Activated CD4-positive, alpha-beta T cell treated with anti-CD3 and anti-CD28 coated beads, Interleukin-2, amount 10 ng/mL, durations not matched to agents 24 days and 14 days (primary cell): ENCODE measurements around the gene BPIFB4. TPM values are rescaled to one million over a fixed set of nuclear protein-coding genes. Genes with fewer than 3 reads are reported as not detected.
"Not testable (repeated sequence)": the region's sequence is repeated elsewhere in the genome, so short reads cannot be mapped to it uniquely, and the experiment has no call there.

Experiments
- DNase-seq: peaks from one replicate; pipeline ENCODE4 v3.0.0; 2022
- H3K27ac Mint-ChIP-seq: one replicate; pipeline ENCODE4 v1.8.0; 2022; ENCODE audit warnings: mild to moderate bottlenecking, mixed read lengths
- H3K27me3 Mint-ChIP-seq: one replicate; pipeline ENCODE4 v1.8.0; 2022; ENCODE audit warnings: mixed read lengths
- H3K36me3 Mint-ChIP-seq: one replicate; pipeline ENCODE4 v1.8.0; 2022; ENCODE audit warnings: low read depth, mild to moderate bottlenecking, mixed read lengths
- H3K4me1 Mint-ChIP-seq: one replicate; pipeline ENCODE4 v1.8.0; 2021; ENCODE audit warnings: mixed read lengths
- H3K4me3 Mint-ChIP-seq: one replicate; pipeline ENCODE4 v1.8.0; 2022; ENCODE audit warnings: mild to moderate bottlenecking, moderate library complexity, mixed read lengths
- H3K9me3 Mint-ChIP-seq: one replicate; pipeline ENCODE4 v1.8.0; 2021; ENCODE audit warnings: mixed read lengths
- intact Hi-C: fragments of 100-400 bp; cut with micrococcal nuclease; formaldehyde crosslinking; loops from one replicate; pipeline ENCODE4 v1.15.1; 2023
- total RNA-seq: library from RNA; stranded (reverse); gene quantifications from 2 replicates; pipeline ENCODE4 v1.2.3, GENCODE V29; 2022

Gene BPIFB4
- total RNA-seq = not detected in 2 replicates

GRCh38 chr20:33079259-33079658 is at the start of gene BPIFB4:
BPIFB4 (plus strand) TSS chr20:33079643; CDS start chr20:33081527, 1,884 bp downstream.
- peaks cover 6% of the 10 kb centered on the region for H3K27me3 Mint-ChIP-seq
- no peaks in the 10 kb centered on the region for H3K36me3 Mint-ChIP-seq
- no peak within 1 kb of the TSS for H3K27ac Mint-ChIP-seq
- no peaks in the 10 kb centered on the region for H3K4me1 Mint-ChIP-seq
- intact Hi-C loops = no loop called here
- DNase-seq = no peak
- no peaks in the 10 kb centered on the region for H3K9me3 Mint-ChIP-seq
- H3K4me3 Mint-ChIP-seq = no peak within 1 kb of the TSS

- no peaks in the 10 kb centered on the region for H3K9me3 Mint-ChIP-seq
- intact Hi-C loops = no loop called here
Measured at GRCh38 chr20:33030076-33030475, 49.4 kb upstream of the BPIFB4 start.

GRCh38 chr20:33030569-33030968 is 48.9 kb upstream of the BPIFB4 start:
- no peak for DNase-seq
- H3K27me3 Mint-ChIP-seq = no peaks in the 10 kb centered on the region
- H3K4me1 Mint-ChIP-seq = no peaks in the 10 kb centered on the region
- no peak overlapping the region for H3K4me3 Mint-ChIP-seq
- no peak overlapping the region for H3K27ac Mint-ChIP-seq
- intact Hi-C loops = no loop called here
- H3K36me3 Mint-ChIP-seq = no peaks in the 10 kb centered on the region
- H3K9me3 Mint-ChIP-seq = no peaks in the 10 kb centered on the region

More at GRCh38 chr20:33030076-33030475, 49.4 kb upstream of the BPIFB4 start:
- no peaks in the 10 kb centered on the region for H3K36me3 Mint-ChIP-seq
- DNase-seq = no peak
- H3K27ac Mint-ChIP-seq = no peak overlapping the region
- H3K4me1 Mint-ChIP-seq = no peaks in the 10 kb centered on the region
- no peaks in the 10 kb centered on the region for H3K27me3 Mint-ChIP-seq
- H3K4me3 Mint-ChIP-seq = no peak overlapping the region

GRCh38 chr20:33031531-33031930 is 47.9 kb upstream of the BPIFB4 start, which contains the start of gene BPIFB6:
BPIFB6 (plus strand) TSS chr20:33031648; CDS start chr20:33031648, 0 bp downstream.
- Mint-ChIP-seq H3K4me3 (no peak within 1 kb of the TSS), H3K4me1 (no peaks in the 10 kb centered on the region), H3K27ac (no peak within 1 kb of the TSS), H3K36me3 (no peaks in the 10 kb centered on the region), H3K9me3 (no peaks in the 10 kb centered on the region), H3K27me3 (no peaks in the 10 kb centered on the region)
- intact Hi-C loops = no loop called here
- no peak for DNase-seq

GRCh38 chr20:33032555-33032954 is 46.9 kb upstream of the BPIFB4 start:
- no peak overlapping the region for H3K4me3 Mint-ChIP-seq
- no peaks in the 10 kb centered on the region for H3K27me3 Mint-ChIP-seq
- intact Hi-C loops = no loop called here
- H3K9me3 Mint-ChIP-seq = no peaks in the 10 kb centered on the region
- H3K4me1 Mint-ChIP-seq = no peaks in the 10 kb centered on the region
- no peak overlapping the region for H3K27ac Mint-ChIP-seq
- no peak for DNase-seq
- no peaks in the 10 kb centered on the region for H3K36me3 Mint-ChIP-seq

GRCh38 chr20:33033381-33033780 is 46.1 kb upstream of the BPIFB4 start:
- intact Hi-C loops = no loop called here
- H3K4me1 Mint-ChIP-seq = no peaks in the 10 kb centered on the region
- H3K36me3 Mint-ChIP-seq = no peaks in the 10 kb centered on the region
- DNase-seq = no peak
- H3K27ac Mint-ChIP-seq = no peak overlapping the region
- no peak overlapping the region for H3K4me3 Mint-ChIP-seq
- H3K9me3 Mint-ChIP-seq = peaks cover 5% of the 10 kb centered on the region
- H3K27me3 Mint-ChIP-seq = no peaks in the 10 kb centered on the region

GRCh38 chr20:33034115-33034514 is 45.3 kb upstream of the BPIFB4 start:
- DNase-seq = no peak
- no peaks in the 10 kb centered on the region for H3K4me1 Mint-ChIP-seq
- intact Hi-C loops = no loop called here
- no peak overlapping the region for H3K27ac Mint-ChIP-seq
- no peaks in the 10 kb centered on the region for H3K36me3 Mint-ChIP-seq
- peaks cover 5% of the 10 kb centered on the region for H3K9me3 Mint-ChIP-seq
- H3K4me3 Mint-ChIP-seq = no peak overlapping the region
- H3K27me3 Mint-ChIP-seq = no peaks in the 10 kb centered on the region

GRCh38 chr20:33034901-33035492 is 44.4 kb upstream of the BPIFB4 start:
- H3K9me3 Mint-ChIP-seq = peaks cover 5% of the 10 kb centered on the region
- H3K27me3 Mint-ChIP-seq = no peaks in the 10 kb centered on the region
- H3K4me3 Mint-ChIP-seq = no peak overlapping the region
- H3K27ac Mint-ChIP-seq = no peak overlapping the region
- intact Hi-C loops = no loop called here
- H3K4me1 Mint-ChIP-seq = no peaks in the 10 kb centered on the region
- no peaks in the 10 kb centered on the region for H3K36me3 Mint-ChIP-seq
- DNase-seq = no peak

GRCh38 chr20:33037456-33037855 is 42.0 kb upstream of the BPIFB4 start:
- DNase-seq = no peak
- intact Hi-C loops = no loop called here
- peaks cover 5% of the 10 kb centered on the region for H3K9me3 Mint-ChIP-seq
- no peaks in the 10 kb centered on the region for H3K4me1 Mint-ChIP-seq
- no peak overlapping the region for H3K4me3 Mint-ChIP-seq
- no peak overlapping the region for H3K27ac Mint-ChIP-seq
- H3K36me3 Mint-ChIP-seq = no peaks in the 10 kb centered on the region
- H3K27me3 Mint-ChIP-seq = no peaks in the 10 kb centered on the region

- H3K27me3 Mint-ChIP-seq = no peaks in the 10 kb centered on the region
- H3K4me1 Mint-ChIP-seq = no peaks in the 10 kb centered on the region
- H3K9me3 Mint-ChIP-seq = peaks cover 5% of the 10 kb centered on the region
- H3K27ac Mint-ChIP-seq = no peak overlapping the region
- no peaks in the 10 kb centered on the region for H3K36me3 Mint-ChIP-seq
- intact Hi-C loops = no loop called here
- DNase-seq = no peak
- no peak overlapping the region for H3K4me3 Mint-ChIP-seq
Measured at GRCh38 chr20:33038243-33038642, 41.2 kb upstream of the BPIFB4 start.

GRCh38 chr20:33042430-33042829 is 37.0 kb upstream of the BPIFB4 start:
- Mint-ChIP-seq H3K27me3 (no peaks in the 10 kb centered on the region), H3K4me3 (no peak overlapping the region), H3K4me1 (no peaks in the 10 kb centered on the region), H3K27ac (no peak overlapping the region), H3K9me3 (peaks cover 15% of the 10 kb centered on the region), H3K36me3 (peaks cover 2% of the 10 kb centered on the region)
- intact Hi-C loops = no loop called here
- no peak for DNase-seq

GRCh38 chr20:33042983-33043730 is 36.3 kb upstream of the BPIFB4 start:
- Mint-ChIP-seq H3K36me3 (peaks cover 2% of the 10 kb centered on the region), H3K27me3 (no peaks in the 10 kb centered on the region), H3K4me3 (no peak overlapping the region), H3K4me1 (no peaks in the 10 kb centered on the region), H3K27ac (no peak overlapping the region), H3K9me3 (peaks cover 10% of the 10 kb centered on the region)
- DNase-seq = no peak
- intact Hi-C loops = no loop called here

- H3K9me3 Mint-ChIP-seq = peaks cover 9% of the 10 kb centered on the region
- H3K4me3 Mint-ChIP-seq = no peak overlapping the region
- intact Hi-C loops = no loop called here
- no peak overlapping the region for H3K27ac Mint-ChIP-seq
- peaks cover 2% of the 10 kb centered on the region for H3K36me3 Mint-ChIP-seq
- H3K27me3 Mint-ChIP-seq = no peaks in the 10 kb centered on the region
- DNase-seq = no peak
- H3K4me1 Mint-ChIP-seq = no peaks in the 10 kb centered on the region
Measured at GRCh38 chr20:33043731-33044181, 35.7 kb upstream of the BPIFB4 start.

- H3K27me3 Mint-ChIP-seq, H3K36me3 Mint-ChIP-seq, H3K9me3 Mint-ChIP-seq, DNase-seq, H3K27ac Mint-ChIP-seq, H3K4me1 Mint-ChIP-seq, intact Hi-C loops, H3K4me3 Mint-ChIP-seq: not testable (repeated sequence)
Measured at GRCh38 chr20:33045129-33045721, 34.2 kb upstream of the BPIFB4 start.
